HepG2 (cell line): Measurements from ENCODE around the gene TNS1. TPM values are rescaled to one million over a fixed set of nuclear protein-coding genes. Genes with fewer than 3 reads are reported as not detected.

Source experiments
- ATAC-seq: fragments of 200-7000 bp; cut with Tn5 transposase; 3 replicates; pipeline ENCODE4 v1.9.1; 2020; ENCODE audit warnings: mild to moderate bottlenecking, moderate library complexity
- BruUV-seq: library from RNA; stranded (reverse); fragments of 400-500 nt; replicated peaks from 2 replicates; lab custom pipeline; 2021; lab: Mats Ljungman, UMichigan
- CTCF ChIA-PET: fragments of 300-600 bp; formaldehyde crosslinking; extraction: SDS; loops from one replicate; lab custom pipeline; 2021; ENCODE audit warnings: low total read pairs, inconsistent platforms, low intra/inter-chr PET ratio; lab: Yijun Ruan, JAX
- POLR2A ChIA-PET: fragments of 350-600 bp; sonication (Branson Sonifier 250); formaldehyde crosslinking; loops from one replicate; lab custom pipeline; 2020; ENCODE audit warnings: antibody characterized with exemption, inconsistent platforms; lab: Yijun Ruan, JAX
- DNase-seq: peaks from one replicate; pipeline ENCODE4 v3.0.0-alpha.2; 2015; ENCODE audit warnings: low spot score
- FAIRE-seq: peaks from 3 replicates; lab custom pipeline; 2011; peaks lifted over from hg19 to GRCh38; lab: Jason Lieb, UNC
- H2AFZ ChIP-seq: one replicate; pipeline ENCODE4 v1.6.1; 2011; ENCODE audit warnings: low read length, inconsistent platforms
- H3K27ac ChIP-seq: fragments of 300-600 bp; 3 replicates; pipeline ENCODE4 v1.8.0; 2011; ENCODE audit warnings: mixed run types, mild to moderate bottlenecking, mixed read lengths, low read length, inconsistent platforms; ENCODE audit not compliant: insufficient read depth; ENCODE audit errors: extremely low read length
- H3K27me3 ChIP-seq, 2 experiments: fragments of 200-600 bp in 1 of 2; 2 replicates in 1 of 2; 3 replicates in 1 of 2; pipeline versions ENCODE4 v1.6.0 to v1.8.0; 2011; ENCODE audit warnings: low read length in 2 of 2, mild to moderate bottlenecking in 2 of 2, moderate library complexity in 2 of 2, inconsistent platforms in 1 of 2; ENCODE audit not compliant: insufficient read depth in 2 of 2, control insufficient read depth in 1 of 2
- H3K36me3 ChIP-seq, 2 experiments: fragments of 200-600 bp in 1 of 2; replicated peaks in 1 of 2; 2 replicates in 1 of 2; 3 replicates in 1 of 2; pipeline versions ENCODE4 v1.5.1 to v1.8.0; 2011; ENCODE audit warnings: low read length in 2 of 2, inconsistent platforms in 1 of 2; ENCODE audit not compliant: insufficient read depth in 2 of 2, control insufficient read depth in 1 of 2
- H3K4me1 ChIP-seq: 2 replicates; pipeline ENCODE4 v1.5.1; 2012; ENCODE audit warnings: low read length, inconsistent platforms; ENCODE audit not compliant: insufficient read depth
- H3K4me2 ChIP-seq: 2 replicates; pipeline ENCODE4 v1.6.0; 2011; ENCODE audit warnings: low read depth, low read length, inconsistent platforms
- H3K4me3 ChIP-seq, 3 experiments: fragments of 200-600 bp in 1 of 3; sonication (generic), shearing (Covaris generic) in 1 of 3; replicated peaks in 1 of 3; 2 replicates each; pipeline ENCODE4 v1.5.1; 2011 to 2016; ENCODE audit warnings: low read length in 3 of 3, inconsistent platforms in 2 of 3, low read depth in 2 of 3, mild to moderate bottlenecking in 2 of 3, control low read depth in 1 of 3, mixed read lengths in 1 of 3; ENCODE audit not compliant: insufficient read depth in 1 of 3
- H3K79me2 ChIP-seq: one replicate; pipeline ENCODE4 v1.6.1; 2011; ENCODE audit warnings: low read length, inconsistent platforms; ENCODE audit not compliant: insufficient read depth
- H3K9ac ChIP-seq: 2 replicates; pipeline ENCODE4 v1.6.0; 2011; ENCODE audit warnings: mild to moderate bottlenecking, low read depth, low read length, inconsistent platforms; ENCODE audit not compliant: insufficient read depth
- H3K9me3 ChIP-seq: 2 replicates; pipeline ENCODE4 v1.5.1; 2012; ENCODE audit warnings: mild to moderate bottlenecking, low read length
- H4K20me1 ChIP-seq: 2 replicates; pipeline ENCODE4 v1.6.0; 2011; ENCODE audit warnings: inconsistent platforms, mild to moderate bottlenecking, low read length, moderate library complexity; ENCODE audit not compliant: insufficient read depth
- CEBPG ChIP-seq: IDR thresholded peaks from 2 replicates; pipeline ENCODE4 v1.6.1; 2016
- CENPX ChIP-seq: sonication (generic); formaldehyde crosslinking; IDR thresholded peaks from 2 replicates; pipeline ENCODE4 v1.9.0; 2021; ENCODE audit warnings: mild to moderate bottlenecking, missing genetic modification reagents, moderate library complexity
- REXO4 ChIP-seq: sonication (generic); formaldehyde crosslinking; IDR thresholded peaks from 2 replicates; pipeline ENCODE4 v1.8.0; 2022; ENCODE audit warnings: missing genetic modification reagents, mild to moderate bottlenecking, borderline replicate concordance
- SP2 ChIP-seq: sonication (generic); formaldehyde crosslinking; IDR thresholded peaks from 2 replicates; pipeline ENCODE4 v1.5.1; 2020; ENCODE audit warnings: mild to moderate bottlenecking, missing genetic modification reagents
- STAT5B ChIP-seq: sonication (generic); formaldehyde crosslinking; IDR thresholded peaks from 2 replicates; pipeline ENCODE4 v1.4.0; 2020; ENCODE audit warnings: missing genetic modification reagents
- TAF1 ChIP-seq: sonication (generic); formaldehyde crosslinking; IDR thresholded peaks from 2 replicates; pipeline ENCODE4 v1.4.0; 2020; ENCODE audit warnings: missing genetic modification reagents
- ZNF709 ChIP-seq: sonication (generic); formaldehyde crosslinking; IDR thresholded peaks from 2 replicates; pipeline ENCODE4 v1.5.0; 2020; ENCODE audit warnings: mild to moderate bottlenecking, missing genetic modification reagents
- ZNF737 ChIP-seq: sonication (generic); formaldehyde crosslinking; IDR thresholded peaks from 2 replicates; pipeline ENCODE4 v1.5.0; 2020; ENCODE audit warnings: missing genetic modification reagents, mild to moderate bottlenecking, borderline replicate concordance
- WGBS: methylation state at CpG from one replicate; pipeline ENCODE4 v1.1.6; 2017; ENCODE audit warnings: low lambda C conversion rate; 5-methylcytosine and 5-hydroxymethylcytosine counted together
- in situ Hi-C: cut with HindIII; loops from 2 replicates; pipeline ENCODE4 v1.10.0; 2017; ENCODE audit warnings: low pct_unique_long_range_greater_than_20kb; ENCODE audit not compliant: extremely low pct_ligation_motif_present
- intact Hi-C: fragments of 100-400 bp; cut with micrococcal nuclease; formaldehyde crosslinking; loops from one replicate; pipeline ENCODE4 v1.10.0; 2022; ENCODE audit not compliant: unreplicated experiment
- polyA plus RNA-seq, 8 experiments: library from polyadenylated mRNA; depleted of rRNA in 3 of 8; stranded (reverse) in 7 of 8; unstranded in 1 of 8; fragments of >200 nt; fragmentation: Illumina TruSeq in 4 of 8; extraction: Trizol in 4 of 8; gene quantifications; 2 replicates each; pipeline versions ENCODE4 v1.2.1 to v1.2.3, GENCODE V29; 2011 to 2016; ENCODE audit warnings: low read depth in 4 of 8, missing spikeins in 1 of 8, mixed read lengths in 1 of 8; ENCODE audit not compliant: insufficient read depth in 1 of 8
- total RNA-seq, 5 experiments: library from RNA; depleted of rRNA; stranded (reverse); fragments of >200 nt; fragmentation: Illumina TruSeq; extraction: Trizol; gene quantifications; 2 replicates each; pipeline ENCODE4 v1.2.3, GENCODE V29; 2016; ENCODE audit warnings: low read depth in 1 of 5
- TF ChIP-seq, protein P1 (sequence below): sonication (generic); formaldehyde crosslinking; IDR thresholded peaks from 2 replicates; pipeline ENCODE4 v1.4.0; 2020; ENCODE audit warnings: missing genetic modification reagents

The TNS1 gene
- total and polyA plus RNA-seq, 2 of the 13 experiments (the other 11 are each of a cell fraction or from before 2014, with no cell fraction given), result 1.9 to 118 TPM

GRCh38 chr2:217856871-217857270, 145.9 kb downstream of the TNS1 start:
- POLR2A ChIA-PET, result no interaction called here
- no TSS peak for BruUV-seq
- FAIRE-seq, result no peak

DNA sequence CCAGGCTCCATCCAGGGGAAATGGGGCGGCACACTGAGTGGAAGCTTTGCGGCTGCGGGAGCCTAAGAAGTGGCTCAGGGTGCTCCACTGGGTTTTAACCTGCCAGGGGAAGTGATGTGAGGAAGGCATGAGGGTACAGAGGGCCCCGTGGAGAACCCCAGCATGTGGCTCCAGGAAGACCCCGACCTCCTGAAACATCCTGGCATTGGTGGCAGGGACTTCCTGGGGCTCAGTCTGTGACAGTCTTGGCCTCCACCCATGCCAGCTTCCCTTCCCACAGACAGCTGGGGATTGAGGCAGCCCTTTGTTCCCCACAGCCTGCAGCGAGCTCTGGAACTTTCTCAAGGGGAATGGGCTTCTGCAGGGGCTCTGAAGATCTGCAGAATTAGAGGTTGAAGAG, 146.6 kb downstream of the TNS1 start:
- BruUV-seq, result no TSS peak
- DNase-seq (no peak), ATAC-seq (no peak), FAIRE-seq (no peak)
- Histone ChIP-seq H3K9me3 (no peaks in the 10 kb centered on the region), H3K4me2 (no peak overlapping the region), H3K27ac (no peak overlapping the region), H3K36me3 (peaks cover 0 to 10% of the 10 kb centered on the region in 2 experiments; a peak in 3 of 5 replicates), H3K79me2 (no peaks in the 10 kb centered on the region), H3K4me1 (no peaks in the 10 kb centered on the region), H2AFZ (no peak overlapping the region), H3K9ac (no peak overlapping the region), H3K4me3 (no peak overlapping the region), H3K27me3 (no peaks in the 10 kb centered on the region), H4K20me1 (peaks cover 34% of the 10 kb centered on the region; the same call in 1 of the 2 replicates)
- ChIA-PET CTCF (no interaction called here), POLR2A (no interaction called here)
- intact Hi-C loops (no loop called here), in situ Hi-C loops (no loop called here)
- TF ChIP-seq REXO4, result no peak
- no peak for TF ChIP-seq SP2 (CRISPR knock-in tag)
- TF ChIP-seq CEBPG (CRISPR knock-in tag), result no peak
- no peak for TF ChIP-seq ZNF737
- WGBS, result 78% methylated on average over 5 of the region's 6 CpGs

More at GRCh38 chr2:217856871-217857270, 145.9 kb downstream of the TNS1 start:
- no peaks in the 10 kb centered on the region for H3K9me3 ChIP-seq
- H3K79me2 ChIP-seq, result no peaks in the 10 kb centered on the region
- CTCF ChIA-PET, result no interaction called here
- H3K4me3 ChIP-seq, result no peak overlapping the region
- no peaks in the 10 kb centered on the region for H3K4me1 ChIP-seq
- no peak overlapping the region for H2AFZ ChIP-seq
- intact Hi-C loops, result no loop called here
- peaks cover 0 to 9% of the 10 kb centered on the region in 2 experiments; a peak in 3 of 5 replicates for H3K36me3 ChIP-seq
- H3K27me3 ChIP-seq, result no peaks in the 10 kb centered on the region
- ATAC-seq (no peak), DNase-seq (no peak)
- in situ Hi-C loops, result no loop called here
- H4K20me1 ChIP-seq, result peaks cover 30% of the 10 kb centered on the region; the same call in 1 of the 2 replicates
- WGBS, result 62% methylated on average over 4 of the region's 4 CpGs
- no peak overlapping the region for H3K4me2 ChIP-seq
- TF ChIP-seq ZNF709 (CRISPR knock-in tag), result no peak
- no peak for TF ChIP-seq STAT5B
- no peak for TF ChIP-seq TAF1
- TF ChIP-seq, protein P1, sequence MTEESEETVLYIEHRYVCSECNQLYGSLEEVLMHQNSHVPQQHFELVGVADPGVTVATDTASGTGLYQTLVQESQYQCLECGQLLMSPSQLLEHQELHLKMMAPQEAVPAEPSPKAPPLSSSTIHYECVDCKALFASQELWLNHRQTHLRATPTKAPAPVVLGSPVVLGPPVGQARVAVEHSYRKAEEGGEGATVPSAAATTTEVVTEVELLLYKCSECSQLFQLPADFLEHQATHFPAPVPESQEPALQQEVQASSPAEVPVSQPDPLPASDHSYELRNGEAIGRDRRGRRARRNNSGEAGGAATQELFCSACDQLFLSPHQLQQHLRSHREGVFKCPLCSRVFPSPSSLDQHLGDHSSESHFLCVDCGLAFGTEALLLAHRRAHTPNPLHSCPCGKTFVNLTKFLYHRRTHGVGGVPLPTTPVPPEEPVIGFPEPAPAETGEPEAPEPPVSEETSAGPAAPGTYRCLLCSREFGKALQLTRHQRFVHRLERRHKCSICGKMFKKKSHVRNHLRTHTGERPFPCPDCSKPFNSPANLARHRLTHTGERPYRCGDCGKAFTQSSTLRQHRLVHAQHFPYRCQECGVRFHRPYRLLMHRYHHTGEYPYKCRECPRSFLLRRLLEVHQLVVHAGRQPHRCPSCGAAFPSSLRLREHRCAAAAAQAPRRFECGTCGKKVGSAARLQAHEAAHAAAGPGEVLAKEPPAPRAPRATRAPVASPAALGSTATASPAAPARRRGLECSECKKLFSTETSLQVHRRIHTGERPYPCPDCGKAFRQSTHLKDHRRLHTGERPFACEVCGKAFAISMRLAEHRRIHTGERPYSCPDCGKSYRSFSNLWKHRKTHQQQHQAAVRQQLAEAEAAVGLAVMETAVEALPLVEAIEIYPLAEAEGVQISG (CRISPR knock-in tag), result no peak
- no peak for TF ChIP-seq CENPX (CRISPR knock-in tag)
- H3K27ac ChIP-seq, result no peak overlapping the region
- no peak overlapping the region for H3K9ac ChIP-seq
